ENCODE results near the gene PIGR. TPM values are rescaled to one million over a fixed set of nuclear protein-coding genes. Genes with fewer than 3 reads are reported as not detected.

The PIGR gene
- total and polyA plus RNA-seq, 2 of the 4 experiments (the other 2 are of a cell fraction), result not detected

DNA sequence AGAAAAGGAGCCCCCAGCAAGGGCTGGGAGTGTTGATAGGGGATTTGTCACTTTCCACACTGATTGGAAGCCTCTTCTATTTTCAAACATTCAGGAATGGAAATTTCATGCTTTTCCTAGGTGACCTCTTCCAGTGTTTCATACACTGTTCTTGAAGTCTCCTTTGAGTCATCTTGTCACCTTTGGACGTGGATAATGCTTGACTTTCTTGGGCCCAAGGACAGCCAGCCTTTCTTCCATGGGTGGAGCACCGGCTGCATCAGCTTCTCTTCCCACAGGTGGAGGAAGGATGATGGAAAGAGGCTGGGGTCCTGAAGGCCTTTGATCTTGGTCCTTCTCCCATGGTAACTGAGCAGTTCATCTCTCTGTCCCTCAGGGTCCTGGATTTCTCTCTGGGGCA is 11.9 kb upstream of the PIGR start:
- POLR2A ChIA-PET (ENCODE audit: unreplicated experiment), result no interaction called here
- H3K27ac ChIP-seq (ENCODE audit: insufficient read depth, low read length), result no peak overlapping the region
- H2BK120ac ChIP-seq (ENCODE audit: low read depth, low read length), result no peak overlapping the region
- BruUV-seq (replicated peaks), result no TSS peak
- H3K9me3 ChIP-seq (ENCODE audit: control insufficient read depth, insufficient read depth, low read length), result no peaks in the 10 kb centered on the region
- no peaks in the 10 kb centered on the region; the same call in 1 of the 2 replicates for H3K9me1 ChIP-seq (ENCODE audit: insufficient read depth, low read length)
- CTCF ChIA-PET, result no interaction called here
- H3K27me3 ChIP-seq (ENCODE audit: control insufficient read depth, insufficient read depth, low read length), result peaks cover 57% of the 10 kb centered on the region
- H3K79me1 ChIP-seq (ENCODE audit: low read depth in 1 of 2, low read length in 2 of 2), result no peaks in the 10 kb centered on the region
- no peaks in the 10 kb centered on the region for H3K4me1 ChIP-seq (ENCODE audit: control insufficient read depth, insufficient read depth, low read length)
- no peak overlapping the region for H2BK5ac ChIP-seq (ENCODE audit: low read depth, low read length, poor library complexity, severe bottlenecking)
- no peak overlapping the region for H2AK5ac ChIP-seq (ENCODE audit: low read depth, low read length)
- no CpG with 5 or more reads among the region's 2 CpGs for WGBS, 2 experiments (ENCODE audit: extremely low coverage in 2 of 2, insufficient read length in 1 of 2)
- H4K5ac ChIP-seq (ENCODE audit: low read depth, low read length), result no peak overlapping the region
- no peak overlapping the region for H3K9ac ChIP-seq (ENCODE audit: low read depth, low read length)
- H3K4me2 ChIP-seq (ENCODE audit: low read depth, low read length), result no peak overlapping the region
- H3K18ac ChIP-seq (ENCODE audit: low read depth, low read length), result no peak overlapping the region
- H3K4me3 ChIP-seq (ENCODE audit: insufficient read depth, low read depth, low read length), result no peak overlapping the region
- ATAC-seq (ENCODE audit: low read depth) (no peak), DNase-seq (no peak)
- in situ Hi-C loops (cut with MboI; ENCODE audit: low sequenced_read_pairs), result no loop called here
- H2AK9ac ChIP-seq (replicated peaks; ENCODE audit: low read depth, low read length, poor library complexity), result no peak overlapping the region
- H2BK15ac ChIP-seq (ENCODE audit: low read depth, low read length), result no peak overlapping the region
- no peaks in the 10 kb centered on the region for H3K36me3 ChIP-seq (ENCODE audit: control insufficient read depth, insufficient read depth, low read length)
- H3K14ac ChIP-seq (replicated peaks; ENCODE audit: low read depth, low read length), result no peak overlapping the region
- intact Hi-C loops (cut with micrococcal nuclease), result no loop called here
- H3K23ac ChIP-seq (ENCODE audit: low read depth, low read length), result no peak overlapping the region
- H3K56ac ChIP-seq (ENCODE audit: extremely low read depth, insufficient read depth, low read length), result no peak overlapping the region
- no peak overlapping the region for H2AFZ ChIP-seq (replicated peaks; ENCODE audit: low read length, poor library complexity)
- no peak for TF ChIP-seq CEBPB (IDR thresholded peaks at IDR 0.05; ENCODE audit: low read depth, low read length)
- no peak for TF ChIP-seq USF2 (IDR thresholded peaks at IDR 0.05; ENCODE audit: low read depth, low read length)
- TF ChIP-seq RAD21 (IDR thresholded peaks at IDR 0.05; ENCODE audit: low read length), result no peak
- no peak for TF ChIP-seq MAZ (IDR thresholded peaks at IDR 0.05; ENCODE audit: borderline replicate concordance, low read depth, low read length)
- TF ChIP-seq SMC3 (IDR thresholded peaks at IDR 0.05; ENCODE audit: low read depth, low read length), result no peak
- no peak for TF ChIP-seq FOS (IDR thresholded peaks at IDR 0.05; ENCODE audit: low read depth, low read length)
- no peak for TF ChIP-seq CHD1 (IDR thresholded peaks at IDR 0.05; ENCODE audit: low read depth, low read length)
- no peak for TF ChIP-seq MAFK (IDR thresholded peaks at IDR 0.05; ENCODE audit: low read depth, low read length)
- TF ChIP-seq MXI1 (IDR thresholded peaks at IDR 0.05; ENCODE audit: borderline replicate concordance, low read depth, low read length), result no peak
- TF ChIP-seq RCOR1 (IDR thresholded peaks at IDR 0.05; ENCODE audit: insufficient replicate concordance, low read length), result no peak
- no peak for TF ChIP-seq RFX5 (IDR thresholded peaks at IDR 0.05; ENCODE audit: low read depth, low read length)
- no peaks in the 10 kb centered on the region for H4K20me1 ChIP-seq (ENCODE audit: insufficient read depth, low read length)
- no peak overlapping the region for H3K4ac ChIP-seq (ENCODE audit: low read depth, low read length)
- no peak overlapping the region for H2BK20ac ChIP-seq (ENCODE audit: low read depth, low read length)
- dilution Hi-C loops (cut with HindIII; ENCODE audit: low sequenced_read_pairs, unreplicated experiment), result no loop called here
- H4K8ac ChIP-seq (ENCODE audit: low read depth in 2 of 2, low read length in 2 of 2), result no peak overlapping the region
- no peak overlapping the region for H4K91ac ChIP-seq (ENCODE audit: insufficient read depth, low read depth, low read length)

All from IMR-90 (cell line).